ENCODE data around the gene MYO5B. TPM values are rescaled to one million over a fixed set of nuclear protein-coding genes. Genes with fewer than 3 reads are reported as not detected.

MYO5B gene
- total RNA-seq, 4 donors from 2014 or later = 6.3 to 35.2 (median 10.2) TPM

DNA sequence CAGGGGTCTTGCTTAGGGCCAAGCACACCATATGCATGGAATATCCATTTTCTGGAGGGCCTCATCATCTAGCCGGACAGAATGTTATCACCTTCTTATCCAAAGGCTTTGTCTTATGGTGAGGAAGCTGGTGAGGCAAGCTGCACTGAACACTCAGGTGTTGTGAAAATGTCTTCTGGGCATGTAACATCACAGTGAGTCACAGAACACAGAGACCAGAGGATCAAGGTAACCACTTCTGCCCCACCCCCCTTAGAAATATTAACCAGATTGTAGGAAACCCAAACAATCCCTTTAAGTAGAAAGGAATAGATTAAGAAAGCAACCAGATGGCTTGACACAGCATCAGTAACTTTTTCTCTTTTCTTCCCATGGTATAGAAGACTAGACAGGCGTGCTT is 51.1 kb downstream of the MYO5B start:
- no peaks in the 10 kb centered on the region for H3K27me3 ChIP-seq
- H3K36me3 ChIP-seq = no peaks in the 10 kb centered on the region
- H3K9me3 ChIP-seq = peaks cover 0 to 7% (median 0%) of the 10 kb centered on the region in 4 donors
- 81 to 93% methylated on average over 2 of the region's 2 CpGs for WGBS, 2 donors
- no peak for DNase-seq (ENCODE audit: low spot score in 2 of 2)
- TF ChIP-seq, protein P1, sequence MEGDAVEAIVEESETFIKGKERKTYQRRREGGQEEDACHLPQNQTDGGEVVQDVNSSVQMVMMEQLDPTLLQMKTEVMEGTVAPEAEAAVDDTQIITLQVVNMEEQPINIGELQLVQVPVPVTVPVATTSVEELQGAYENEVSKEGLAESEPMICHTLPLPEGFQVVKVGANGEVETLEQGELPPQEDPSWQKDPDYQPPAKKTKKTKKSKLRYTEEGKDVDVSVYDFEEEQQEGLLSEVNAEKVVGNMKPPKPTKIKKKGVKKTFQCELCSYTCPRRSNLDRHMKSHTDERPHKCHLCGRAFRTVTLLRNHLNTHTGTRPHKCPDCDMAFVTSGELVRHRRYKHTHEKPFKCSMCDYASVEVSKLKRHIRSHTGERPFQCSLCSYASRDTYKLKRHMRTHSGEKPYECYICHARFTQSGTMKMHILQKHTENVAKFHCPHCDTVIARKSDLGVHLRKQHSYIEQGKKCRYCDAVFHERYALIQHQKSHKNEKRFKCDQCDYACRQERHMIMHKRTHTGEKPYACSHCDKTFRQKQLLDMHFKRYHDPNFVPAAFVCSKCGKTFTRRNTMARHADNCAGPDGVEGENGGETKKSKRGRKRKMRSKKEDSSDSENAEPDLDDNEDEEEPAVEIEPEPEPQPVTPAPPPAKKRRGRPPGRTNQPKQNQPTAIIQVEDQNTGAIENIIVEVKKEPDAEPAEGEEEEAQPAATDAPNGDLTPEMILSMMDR (IDR thresholded peaks at IDR 0.05) = no peak
- TF ChIP-seq POLR2A (IDR thresholded peaks at IDR 0.05) (no peak), EP300 (IDR thresholded peaks at IDR 0.05) (no peak)
- no peak overlapping the region for H3K27ac ChIP-seq
- no peaks in the 10 kb centered on the region for H3K4me1 ChIP-seq
- no peak overlapping the region for H3K4me3 ChIP-seq

DNA sequence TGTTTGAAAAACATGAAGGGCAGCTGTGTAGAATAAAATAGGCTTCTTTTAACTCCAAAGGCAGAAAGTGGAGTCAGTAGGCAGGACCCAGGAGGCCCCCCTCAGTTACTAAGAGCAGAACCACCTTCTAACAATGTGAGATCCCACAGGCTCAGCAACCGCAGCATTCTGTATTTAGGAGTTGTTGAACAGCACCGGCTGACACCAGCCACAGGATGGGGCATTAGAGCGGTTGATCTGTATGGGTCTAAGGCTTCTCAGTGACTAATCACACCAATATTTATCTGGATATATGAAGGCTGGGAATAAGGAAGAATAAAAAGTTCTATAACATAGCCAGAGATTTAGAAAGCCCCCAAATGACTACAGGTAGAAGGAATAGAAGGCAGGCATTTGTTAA is 51.7 kb downstream of the MYO5B start:
- Histone ChIP-seq H3K4me3 (no peak overlapping the region), H3K27ac (no peak overlapping the region), H3K9me3 (peaks cover 0 to 7% (median 0%) of the 10 kb centered on the region in 4 donors), H3K27me3 (no peaks in the 10 kb centered on the region), H3K36me3 (no peaks in the 10 kb centered on the region), H3K4me1 (no peaks in the 10 kb centered on the region)
- no peak for DNase-seq (ENCODE audit: low spot score in 2 of 2)
- TF ChIP-seq POLR2A (IDR thresholded peaks at IDR 0.05) = no peak
- TF ChIP-seq, protein P1 (IDR thresholded peaks at IDR 0.05) = no peak
- no peak for TF ChIP-seq EP300 (IDR thresholded peaks at IDR 0.05)
- 58 to 71% methylated on average over 3 of the region's 3 CpGs for WGBS, 2 donors

DNA sequence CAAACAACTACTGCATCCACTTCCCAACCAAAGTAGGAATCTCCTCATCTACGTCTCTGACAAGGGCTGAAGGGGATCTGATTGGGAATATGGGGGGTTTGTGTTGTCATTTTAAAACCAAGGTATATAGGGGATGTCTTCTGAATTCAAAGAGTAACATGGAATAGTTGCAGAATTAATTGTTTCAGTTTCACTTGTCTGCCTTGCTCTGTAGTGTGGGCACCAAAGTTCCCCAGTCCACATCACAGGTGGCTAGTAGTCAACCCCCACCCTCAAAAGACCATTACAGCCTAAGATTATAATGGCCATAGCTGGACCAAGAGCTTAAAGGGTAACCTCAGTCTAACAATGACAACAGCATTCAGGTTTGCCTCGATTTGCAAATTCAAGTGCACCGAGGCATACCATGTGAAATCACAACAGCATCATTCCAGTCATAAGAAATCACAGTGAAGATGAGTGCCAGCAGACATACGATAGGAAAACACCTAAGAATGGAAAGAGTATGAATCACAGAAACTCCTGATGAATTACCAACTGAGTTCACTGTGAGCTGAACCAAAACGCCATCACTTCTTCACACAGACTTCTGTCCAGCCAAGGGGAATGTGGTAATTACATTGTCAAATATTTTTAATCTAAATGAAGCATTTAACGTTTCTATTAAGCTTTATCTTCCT is 52.4 kb downstream of the MYO5B start:
- Histone ChIP-seq H3K9me3 (peaks cover 0 to 6% (median 0%) of the 10 kb centered on the region in 4 donors), H3K36me3 (no peaks in the 10 kb centered on the region), H3K27me3 (no peaks in the 10 kb centered on the region), H3K4me1 (no peaks in the 10 kb centered on the region), H3K4me3 (no peak overlapping the region), H3K27ac (no peak overlapping the region)
- WGBS, 2 donors = 62 to 79% methylated on average over 6 of the region's 6 CpGs
- TF ChIP-seq POLR2A (IDR thresholded peaks at IDR 0.05) (no peak), EP300 (IDR thresholded peaks at IDR 0.05) (no peak)
- TF ChIP-seq, protein P1 (IDR thresholded peaks at IDR 0.05) = no peak
- DNase-seq (ENCODE audit: low spot score in 2 of 2) = no peak

DNA sequence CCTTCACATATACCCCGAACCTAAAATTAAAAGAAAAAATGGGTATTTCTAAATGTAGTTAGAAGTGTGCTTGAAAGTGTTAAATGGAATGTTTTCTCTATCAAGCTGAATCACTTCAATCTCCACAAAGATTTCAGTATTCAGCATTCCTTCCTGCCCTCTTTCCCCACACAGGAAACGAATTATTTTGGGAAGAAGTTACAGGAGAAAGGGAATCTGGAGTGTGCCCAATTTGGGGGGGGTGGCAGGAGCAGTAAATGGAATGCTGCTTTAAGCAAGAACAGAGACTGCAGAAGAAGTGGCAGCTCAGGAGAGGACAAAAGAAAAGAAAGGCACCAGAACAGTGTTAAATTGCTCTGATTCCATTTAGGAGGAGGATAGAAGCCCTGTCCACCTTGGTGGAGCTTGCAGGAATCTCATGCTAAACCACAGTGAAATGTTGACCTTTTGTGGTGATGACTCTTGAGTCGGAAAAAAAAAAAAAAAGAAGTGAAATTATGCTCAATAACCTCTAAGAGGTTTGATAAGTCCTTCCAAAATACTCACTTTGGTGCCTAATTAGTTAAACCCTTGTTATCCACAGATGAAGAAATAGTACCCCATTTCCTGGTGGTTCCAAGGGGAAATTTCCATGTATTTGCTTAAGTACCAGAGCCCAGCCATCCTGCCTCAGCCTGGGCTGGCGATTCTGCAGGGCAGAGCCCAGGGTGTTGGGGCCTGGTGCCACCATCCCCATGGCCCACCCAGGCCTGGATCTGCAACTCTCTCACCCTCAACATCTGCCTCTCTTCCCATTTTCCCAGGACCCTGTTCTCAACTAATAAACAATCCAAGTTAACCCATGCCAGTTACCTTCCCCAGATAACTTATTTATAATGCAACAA is 56.5 kb downstream of the MYO5B start:
- WGBS, 2 donors = 51 to 53% methylated on average over 4 of the region's 4 CpGs
- no peak overlapping the region for H3K27ac ChIP-seq
- no peaks in the 10 kb centered on the region for H3K36me3 ChIP-seq
- no peak overlapping the region for H3K4me3 ChIP-seq
- H3K27me3 ChIP-seq = no peaks in the 10 kb centered on the region
- H3K9me3 ChIP-seq = no peaks in the 10 kb centered on the region
- TF ChIP-seq, protein P1 (IDR thresholded peaks at IDR 0.05) = no peak
- TF ChIP-seq EP300 (IDR thresholded peaks at IDR 0.05) (no peak), POLR2A (IDR thresholded peaks at IDR 0.05) (no peak)
- no peaks in the 10 kb centered on the region for H3K4me1 ChIP-seq
- no peak for DNase-seq (ENCODE audit: low spot score in 2 of 2)

DNA sequence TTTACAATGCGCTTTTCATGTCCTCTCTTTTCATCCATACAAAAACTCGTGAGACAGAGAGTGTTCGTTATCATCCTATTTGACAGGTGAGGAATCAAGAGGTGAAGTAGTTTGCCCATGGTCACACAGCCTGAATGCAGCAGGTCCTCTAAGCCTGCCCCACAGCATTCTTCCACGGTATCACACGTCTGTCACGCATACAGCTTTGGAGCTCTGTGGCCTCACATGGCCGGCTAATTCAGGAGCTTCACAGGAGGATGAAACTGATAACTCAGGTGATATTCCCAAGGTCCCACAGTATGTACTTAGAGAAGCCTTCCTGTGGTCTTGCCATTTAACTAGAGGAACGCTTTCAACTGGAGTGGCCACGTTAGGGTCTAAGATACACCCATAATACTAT is 59.0 kb downstream of the MYO5B start:
- H3K27ac ChIP-seq = no peak overlapping the region
- 82 to 87% methylated on average over 9 of the region's 9 CpGs for WGBS, 2 donors
- H3K9me3 ChIP-seq = no peaks in the 10 kb centered on the region
- no peaks in the 10 kb centered on the region for H3K36me3 ChIP-seq
- H3K27me3 ChIP-seq = no peaks in the 10 kb centered on the region
- H3K4me1 ChIP-seq = no peaks in the 10 kb centered on the region
- no peak for DNase-seq (ENCODE audit: low spot score in 2 of 2)
- TF ChIP-seq POLR2A (IDR thresholded peaks at IDR 0.05) = no peak
- TF ChIP-seq, protein P1 (IDR thresholded peaks at IDR 0.05) = no peak
- no peak for TF ChIP-seq EP300 (IDR thresholded peaks at IDR 0.05)
- no peak overlapping the region for H3K4me3 ChIP-seq
